Measurements from ENCODE around the gene KLHL8. TPM values are rescaled to one million over a fixed set of nuclear protein-coding genes. Genes with fewer than 3 reads are reported as not detected.

The KLHL8 gene
- total and polyA plus RNA-seq, 3 donors from 2014 or later = 9.5 to 10.4 (median 10.3) TPM

DNA sequence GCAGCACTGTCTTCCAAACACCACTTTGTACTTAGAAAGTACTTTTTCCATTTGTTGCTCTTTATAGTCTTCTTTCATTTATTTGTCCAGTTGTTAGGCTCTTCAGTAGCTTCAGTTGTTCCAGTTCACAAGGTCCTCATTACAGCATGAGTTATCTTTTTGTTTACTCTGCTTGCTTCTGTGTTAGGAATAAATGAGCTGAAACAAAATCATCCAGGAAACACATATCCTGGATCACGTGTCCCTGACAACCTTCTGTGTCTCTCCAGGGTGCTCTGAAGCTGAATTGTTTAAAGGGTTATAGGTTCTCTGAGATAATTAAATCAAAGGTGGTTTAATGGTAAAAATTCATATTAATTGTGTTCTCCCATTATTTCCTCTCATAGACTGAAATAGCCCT lies 19.9 kb upstream of the KLHL8 start:
- WGBS, 2 donors = 25 to 33% methylated on average over 1 of the region's 1 CpG

GRCh38 chr4:87239821-87240220 lies 19.4 kb upstream of the KLHL8 start:
- Histone ChIP-seq H3K36me3 (ENCODE audit: low read depth, missing control alignments) (no peaks in the 10 kb centered on the region), H3K27ac (no peak overlapping the region), H3K27me3 (no peaks in the 10 kb centered on the region), H3K4me3 (no peak overlapping the region), H3K9me3 (no peaks in the 10 kb centered on the region), H3K4me1 (no peaks in the 10 kb centered on the region)
- TF ChIP-seq, protein P1, sequence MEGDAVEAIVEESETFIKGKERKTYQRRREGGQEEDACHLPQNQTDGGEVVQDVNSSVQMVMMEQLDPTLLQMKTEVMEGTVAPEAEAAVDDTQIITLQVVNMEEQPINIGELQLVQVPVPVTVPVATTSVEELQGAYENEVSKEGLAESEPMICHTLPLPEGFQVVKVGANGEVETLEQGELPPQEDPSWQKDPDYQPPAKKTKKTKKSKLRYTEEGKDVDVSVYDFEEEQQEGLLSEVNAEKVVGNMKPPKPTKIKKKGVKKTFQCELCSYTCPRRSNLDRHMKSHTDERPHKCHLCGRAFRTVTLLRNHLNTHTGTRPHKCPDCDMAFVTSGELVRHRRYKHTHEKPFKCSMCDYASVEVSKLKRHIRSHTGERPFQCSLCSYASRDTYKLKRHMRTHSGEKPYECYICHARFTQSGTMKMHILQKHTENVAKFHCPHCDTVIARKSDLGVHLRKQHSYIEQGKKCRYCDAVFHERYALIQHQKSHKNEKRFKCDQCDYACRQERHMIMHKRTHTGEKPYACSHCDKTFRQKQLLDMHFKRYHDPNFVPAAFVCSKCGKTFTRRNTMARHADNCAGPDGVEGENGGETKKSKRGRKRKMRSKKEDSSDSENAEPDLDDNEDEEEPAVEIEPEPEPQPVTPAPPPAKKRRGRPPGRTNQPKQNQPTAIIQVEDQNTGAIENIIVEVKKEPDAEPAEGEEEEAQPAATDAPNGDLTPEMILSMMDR (IDR thresholded peaks at IDR 0.05) = no peak
- TF ChIP-seq POLR2A (IDR thresholded peaks at IDR 0.05) = no peak
- intact Hi-C loops (cut with DNase I; ENCODE audit: low total_unique reads) = loop anchor here (10.0 kb wide), 1 partner anchor 315 kb away; no protein-coding TSS in a partner anchor
- DNase-seq = no peak

More for the DNA sequence above, 19.9 kb upstream of the KLHL8 start:
- no peaks in the 10 kb centered on the region for H3K4me1 ChIP-seq
- no peaks in the 10 kb centered on the region for H3K36me3 ChIP-seq (ENCODE audit: low read depth, missing control alignments)
- H3K4me3 ChIP-seq = no peak overlapping the region
- TF ChIP-seq POLR2A (IDR thresholded peaks at IDR 0.05) = no peak
- TF ChIP-seq, protein P1 (IDR thresholded peaks at IDR 0.05) = no peak
- intact Hi-C loops (cut with DNase I; ENCODE audit: low total_unique reads) = no loop called here
- H3K27me3 ChIP-seq = no peaks in the 10 kb centered on the region
- H3K27ac ChIP-seq = no peak overlapping the region
- DNase-seq = no peak
- no peaks in the 10 kb centered on the region for H3K9me3 ChIP-seq

DNA sequence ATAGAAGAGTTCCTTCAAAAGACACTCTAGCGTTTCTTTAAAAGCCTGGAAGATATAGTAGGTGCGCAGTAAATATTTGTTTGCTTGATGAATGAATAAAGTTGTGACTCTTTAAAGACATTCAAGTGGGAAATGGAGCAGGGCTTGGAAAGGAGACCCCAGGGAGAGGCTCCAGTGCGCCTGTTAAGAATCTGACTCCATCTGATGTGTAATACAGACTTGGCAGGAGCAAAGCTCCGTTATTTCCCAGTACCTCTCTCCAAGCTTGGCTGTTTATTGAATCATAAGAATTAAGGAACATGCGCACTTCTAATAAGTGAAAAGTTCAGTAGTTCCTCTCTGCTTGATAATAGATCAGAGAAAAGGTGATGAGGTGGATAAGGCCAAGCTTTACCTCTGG lies 18.8 kb upstream of the KLHL8 start:
- DNase-seq = no peak
- H3K27me3 ChIP-seq = no peaks in the 10 kb centered on the region
- 93% methylated on average over 5 of the region's 5 CpGs for WGBS, 2 donors
- H3K36me3 ChIP-seq (ENCODE audit: low read depth, missing control alignments) = no peaks in the 10 kb centered on the region
- no peak overlapping the region for H3K27ac ChIP-seq
- no peaks in the 10 kb centered on the region for H3K4me1 ChIP-seq
- H3K4me3 ChIP-seq = no peak overlapping the region
- no peak for TF ChIP-seq POLR2A (IDR thresholded peaks at IDR 0.05)
- TF ChIP-seq, protein P1 (IDR thresholded peaks at IDR 0.05) = no peak
- intact Hi-C loops (cut with DNase I; ENCODE audit: low total_unique reads) = loop anchor here (10.0 kb wide), 1 partner anchor 314 kb away; no protein-coding TSS in a partner anchor
- H3K9me3 ChIP-seq = no peaks in the 10 kb centered on the region

- Histone ChIP-seq H3K36me3 (ENCODE audit: low read depth, missing control alignments) (no peaks in the 10 kb centered on the region), H3K4me1 (no peaks in the 10 kb centered on the region), H3K27ac (no peak overlapping the region), H3K4me3 (no peak overlapping the region), H3K27me3 (no peaks in the 10 kb centered on the region), H3K9me3 (no peaks in the 10 kb centered on the region)
- no peak for DNase-seq
- TF ChIP-seq, protein P1 (IDR thresholded peaks at IDR 0.05) = no peak
- TF ChIP-seq POLR2A (IDR thresholded peaks at IDR 0.05) = no peak
- intact Hi-C loops (cut with DNase I; ENCODE audit: low total_unique reads) = loop anchor here (10.0 kb wide), 1 partner anchor 312 kb away; no protein-coding TSS in a partner anchor
- WGBS, 2 donors = 86 to 88% methylated on average over 9 of the region's 9 CpGs
These were observed 16.4 kb upstream of the KLHL8 start for GRCh38 chr4:87236861-87237260.

- Histone ChIP-seq H3K9me3 (no peaks in the 10 kb centered on the region), H3K4me3 (peak overlapping the region in 1 of 2 donors; percentile 32), H3K27me3 (no peaks in the 10 kb centered on the region), H3K27ac (no peak overlapping the region), H3K36me3 (ENCODE audit: low read depth, missing control alignments) (no peaks in the 10 kb centered on the region), H3K4me1 (no peaks in the 10 kb centered on the region)
- no peak for TF ChIP-seq POLR2A (IDR thresholded peaks at IDR 0.05)
- TF ChIP-seq, protein P1 (IDR thresholded peaks at IDR 0.05) = no peak
- WGBS, 2 donors = 42 to 44% methylated on average over 4 of the region's 4 CpGs
- DNase-seq = no peak
- intact Hi-C loops (cut with DNase I; ENCODE audit: low total_unique reads) = loop anchor here (10.0 kb wide), 1 partner anchor 310 kb away; no protein-coding TSS in a partner anchor
These were observed 14.7 kb upstream of the KLHL8 start for GRCh38 chr4:87235020-87235671.
